ENCODE measurements around the gene ABCB9.
"Not testable (repeated sequence)": the region's sequence is repeated elsewhere in the genome, so short reads cannot be mapped to it uniquely, and the experiment has no call there.

Gene ABCB9

GRCh38 chr12:122944605-122945592 is 21.4 kb downstream of the ABCB9 start:
- Histone ChIP-seq H3K79me2 (ENCODE audit: control insufficient read depth, low read length) (no peaks in the 10 kb centered on the region), H3K27ac (ENCODE audit: low read depth, low read length) (no peak overlapping the region), H3K9me2 (replicated peaks; ENCODE audit: control insufficient read depth, low read length) (no peaks in the 10 kb centered on the region), H3K4me1 (ENCODE audit: control insufficient read depth, low read length) (peaks cover 7% of the 10 kb centered on the region), H3K36me3 (ENCODE audit: control insufficient read depth, low read length) (no peaks in the 10 kb centered on the region), H3F3A (ENCODE audit: control insufficient read depth, insufficient read depth) (no peaks in the 10 kb centered on the region), H3K9me3 (ENCODE audit: control insufficient read depth, insufficient read depth, low read length) (no peaks in the 10 kb centered on the region), H4K20me1 (ENCODE audit: control insufficient read depth, insufficient read depth, low read depth, low read length) (no peaks in the 10 kb centered on the region), H3K4me2 (ENCODE audit: low read length) (no peak overlapping the region), H3K27me3 (ENCODE audit: control insufficient read depth, low read length) (no peaks in the 10 kb centered on the region), H3K4me3 (ENCODE audit: low read length) (no peak overlapping the region)
- TF ChIP-seq EZH2phosphoT487 (IDR thresholded peaks at IDR 0.05; ENCODE audit: borderline replicate concordance, low read length) (no peak), CTCF (IDR thresholded peaks at IDR 0.05; ENCODE audit: low read depth, low read length, poor library complexity, severe bottlenecking) (no peak)

GRCh38 chr12:122943196-122943595 is 23.1 kb downstream of the ABCB9 start:
- H3K4me2 ChIP-seq (ENCODE audit: low read length): no peak overlapping the region
- H3K79me2 ChIP-seq (ENCODE audit: control insufficient read depth, low read length): no peaks in the 10 kb centered on the region
- H3K27me3 ChIP-seq (ENCODE audit: control insufficient read depth, low read length): no peaks in the 10 kb centered on the region
- no peaks in the 10 kb centered on the region for H4K20me1 ChIP-seq (ENCODE audit: control insufficient read depth, insufficient read depth, low read depth, low read length)
- H3F3A ChIP-seq (ENCODE audit: control insufficient read depth, insufficient read depth): no peaks in the 10 kb centered on the region
- no peaks in the 10 kb centered on the region for H3K36me3 ChIP-seq (ENCODE audit: control insufficient read depth, low read length)
- no peaks in the 10 kb centered on the region for H3K9me3 ChIP-seq (ENCODE audit: control insufficient read depth, insufficient read depth, low read length)
- no peaks in the 10 kb centered on the region for H3K9me2 ChIP-seq (replicated peaks; ENCODE audit: control insufficient read depth, low read length)
- no peak overlapping the region for H3K27ac ChIP-seq (ENCODE audit: low read depth, low read length)
- no peak for TF ChIP-seq EZH2phosphoT487 (IDR thresholded peaks at IDR 0.05; ENCODE audit: borderline replicate concordance, low read length)
- TF ChIP-seq CTCF (IDR thresholded peaks at IDR 0.05; ENCODE audit: low read depth, low read length, poor library complexity, severe bottlenecking): no peak
- peaks cover 9% of the 10 kb centered on the region for H3K4me1 ChIP-seq (ENCODE audit: control insufficient read depth, low read length)
- H3K4me3 ChIP-seq (ENCODE audit: low read length): no peak overlapping the region

- no peak for TF ChIP-seq EZH2phosphoT487 (IDR thresholded peaks at IDR 0.05; ENCODE audit: borderline replicate concordance, low read length)
- no peaks in the 10 kb centered on the region; the same call in 1 of the 2 replicates for H3F3A ChIP-seq (ENCODE audit: control insufficient read depth, insufficient read depth)
- no peaks in the 10 kb centered on the region for H3K9me3 ChIP-seq (ENCODE audit: control insufficient read depth, insufficient read depth, low read length)
- H3K36me3 ChIP-seq (ENCODE audit: control insufficient read depth, low read length): no peaks in the 10 kb centered on the region
- peaks cover 15% of the 10 kb centered on the region for H3K4me1 ChIP-seq (ENCODE audit: control insufficient read depth, low read length)
- H3K9me2 ChIP-seq (replicated peaks; ENCODE audit: control insufficient read depth, low read length): no peaks in the 10 kb centered on the region
- H3K27ac ChIP-seq (ENCODE audit: low read depth, low read length): no peak overlapping the region
- no peaks in the 10 kb centered on the region for H4K20me1 ChIP-seq (ENCODE audit: control insufficient read depth, insufficient read depth, low read depth, low read length)
- no peaks in the 10 kb centered on the region for H3K79me2 ChIP-seq (ENCODE audit: control insufficient read depth, low read length)
- no peaks in the 10 kb centered on the region for H3K27me3 ChIP-seq (ENCODE audit: control insufficient read depth, low read length)
- no peak overlapping the region for H3K4me2 ChIP-seq (ENCODE audit: low read length)
- H3K4me3 ChIP-seq (ENCODE audit: low read length): no peak overlapping the region
Measured at GRCh38 chr12:122942637-122943036, 23.6 kb downstream of the ABCB9 start.

- H3K79me2 ChIP-seq (ENCODE audit: control insufficient read depth, low read length); H4K20me1 ChIP-seq (ENCODE audit: control insufficient read depth, insufficient read depth, low read depth, low read length); H3K27ac ChIP-seq (ENCODE audit: low read depth, low read length); H3K27me3 ChIP-seq (ENCODE audit: control insufficient read depth, low read length); H3K4me2 ChIP-seq (ENCODE audit: low read length); H3F3A ChIP-seq (ENCODE audit: control insufficient read depth, insufficient read depth); H3K36me3 ChIP-seq (ENCODE audit: control insufficient read depth, low read length); H3K9me2 ChIP-seq (replicated peaks; ENCODE audit: control insufficient read depth, low read length); H3K9me3 ChIP-seq (ENCODE audit: control insufficient read depth, insufficient read depth, low read length); H3K4me3 ChIP-seq (ENCODE audit: low read length): not testable (repeated sequence)
- H3K4me1 ChIP-seq (ENCODE audit: control insufficient read depth, low read length): peaks cover 19% of the 10 kb centered on the region
Measured at GRCh38 chr12:122941351-122941750, 24.9 kb downstream of the ABCB9 start.

Measured in DOHH2 (cell line).